ENCODE results near the gene GOLPH3. TPM values are rescaled to one million over a fixed set of nuclear protein-coding genes. Genes with fewer than 3 reads are reported as not detected.
A peak's percentile ranks its signal among the peaks of the same experiment; 100 is the strongest.

Gene GOLPH3
- total RNA-seq, 1 experiment from 2014 or later: 46.2 TPM

- H3K4me1 ChIP-seq (ENCODE audit: insufficient read depth, low read length): peaks cover 17% of the 10 kb centered on the region
- no peak overlapping the region for H3K9ac ChIP-seq (ENCODE audit: low read length)
- no peaks in the 10 kb centered on the region for H3K9me3 ChIP-seq (ENCODE audit: low read length)
- no peaks in the 10 kb centered on the region for H4K20me1 ChIP-seq (ENCODE audit: low read length)
- BruUV-seq (replicated peaks): no TSS peak
- no peak overlapping the region for H3K27ac ChIP-seq (ENCODE audit: low read length)
- ATAC-seq (no peak), DNase-seq (no peak)
- intact Hi-C loops (cut with micrococcal nuclease): no loop called here
- H3K4me3 ChIP-seq (ENCODE audit: low read length): no peak overlapping the region
- H3K36me3 ChIP-seq (ENCODE audit: low read depth, low read length): no peaks in the 10 kb centered on the region
- no peaks in the 10 kb centered on the region for H3K9me2 ChIP-seq (replicated peaks; ENCODE audit: low read length)
- no peak for TF ChIP-seq EZH2phosphoT487 (IDR thresholded peaks at IDR 0.05; ENCODE audit: borderline replicate concordance, low read length)
- TF ChIP-seq, protein P1, sequence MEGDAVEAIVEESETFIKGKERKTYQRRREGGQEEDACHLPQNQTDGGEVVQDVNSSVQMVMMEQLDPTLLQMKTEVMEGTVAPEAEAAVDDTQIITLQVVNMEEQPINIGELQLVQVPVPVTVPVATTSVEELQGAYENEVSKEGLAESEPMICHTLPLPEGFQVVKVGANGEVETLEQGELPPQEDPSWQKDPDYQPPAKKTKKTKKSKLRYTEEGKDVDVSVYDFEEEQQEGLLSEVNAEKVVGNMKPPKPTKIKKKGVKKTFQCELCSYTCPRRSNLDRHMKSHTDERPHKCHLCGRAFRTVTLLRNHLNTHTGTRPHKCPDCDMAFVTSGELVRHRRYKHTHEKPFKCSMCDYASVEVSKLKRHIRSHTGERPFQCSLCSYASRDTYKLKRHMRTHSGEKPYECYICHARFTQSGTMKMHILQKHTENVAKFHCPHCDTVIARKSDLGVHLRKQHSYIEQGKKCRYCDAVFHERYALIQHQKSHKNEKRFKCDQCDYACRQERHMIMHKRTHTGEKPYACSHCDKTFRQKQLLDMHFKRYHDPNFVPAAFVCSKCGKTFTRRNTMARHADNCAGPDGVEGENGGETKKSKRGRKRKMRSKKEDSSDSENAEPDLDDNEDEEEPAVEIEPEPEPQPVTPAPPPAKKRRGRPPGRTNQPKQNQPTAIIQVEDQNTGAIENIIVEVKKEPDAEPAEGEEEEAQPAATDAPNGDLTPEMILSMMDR (conservative IDR thresholded peaks at IDR 0.05; ENCODE audit: low read depth, low read length): no peak
- no peak for TF ChIP-seq EZH2 (IDR thresholded peaks at IDR 0.05; ENCODE audit: low read length, unreplicated experiment)
- H3F3A ChIP-seq (ENCODE audit: low read length, unreplicated experiment): peaks cover 7% of the 10 kb centered on the region
- H3K4me2 ChIP-seq (ENCODE audit: low read length): no peak overlapping the region
- ChIA-PET CTCF (no interaction called here), POLR2A (ENCODE audit: unreplicated experiment) (no interaction called here)
- H3K27me3 ChIP-seq (ENCODE audit: low read length): no peaks in the 10 kb centered on the region
- H2AFZ ChIP-seq (ENCODE audit: low read length): no peak overlapping the region
- no peaks in the 10 kb centered on the region for H3K79me2 ChIP-seq (ENCODE audit: low read length)
These were observed 21.1 kb upstream of the GOLPH3 start for GRCh38 chr5:32195265-32195664.

- no peaks in the 10 kb centered on the region for H4K20me1 ChIP-seq (ENCODE audit: low read length)
- H3K27me3 ChIP-seq (ENCODE audit: low read length): no peaks in the 10 kb centered on the region
- no peaks in the 10 kb centered on the region for H3K79me2 ChIP-seq (ENCODE audit: low read length)
- intact Hi-C loops (cut with micrococcal nuclease): loop anchor here (2.0 kb wide), 1 partner anchor 19 kb away; the partner anchor contains the start of gene GOLPH3
- no peaks in the 10 kb centered on the region for H3F3A ChIP-seq (ENCODE audit: low read length, unreplicated experiment)
- CTCF ChIA-PET: no interaction called here
- POLR2A ChIA-PET (ENCODE audit: unreplicated experiment): interaction anchor here (0.5 to 0.7 kb wide), 2 partner anchors 234 to 333 kb away, joined by 3 read pairs; no protein-coding TSS in a partner anchor
- peak overlapping the region; percentile 69 for H3K4me2 ChIP-seq (ENCODE audit: low read length)
- BruUV-seq (replicated peaks): no TSS peak
- no peak overlapping the region for H3K27ac ChIP-seq (ENCODE audit: low read length)
- ATAC-seq: peak; percentile 89
- H3K4me1 ChIP-seq (ENCODE audit: insufficient read depth, low read length): peaks cover 10% of the 10 kb centered on the region; the same call in 1 of the 2 replicates
- H3K4me3 ChIP-seq (ENCODE audit: low read length): peak overlapping the region; percentile 52
- H3K9me3 ChIP-seq (ENCODE audit: low read length): no peaks in the 10 kb centered on the region
- H3K9me2 ChIP-seq (replicated peaks; ENCODE audit: low read length): no peaks in the 10 kb centered on the region
- no peak overlapping the region for H3K9ac ChIP-seq (ENCODE audit: low read length)
- TF ChIP-seq EZH2 (IDR thresholded peaks at IDR 0.05; ENCODE audit: low read length, unreplicated experiment) (no peak), EZH2phosphoT487 (IDR thresholded peaks at IDR 0.05; ENCODE audit: borderline replicate concordance, low read length) (no peak)
- TF ChIP-seq, protein P1 (conservative IDR thresholded peaks at IDR 0.05; ENCODE audit: low read depth, low read length): no peak
- no peaks in the 10 kb centered on the region for H3K36me3 ChIP-seq (ENCODE audit: low read depth, low read length)
- peak; percentile 85 for DNase-seq
- peak overlapping the region; percentile 43 for H2AFZ ChIP-seq (ENCODE audit: low read length)
These were observed 19.5 kb upstream of the GOLPH3 start for GRCh38 chr5:32193591-32193990.

- no peaks in the 10 kb centered on the region for H4K20me1 ChIP-seq (ENCODE audit: low read length)
- no peaks in the 10 kb centered on the region for H3K9me2 ChIP-seq (replicated peaks; ENCODE audit: low read length)
- H3K4me1 ChIP-seq (ENCODE audit: insufficient read depth, low read length): peaks cover 10% of the 10 kb centered on the region; the same call in 1 of the 2 replicates
- intact Hi-C loops (cut with micrococcal nuclease): no loop called here
- ATAC-seq: no peak
- no peak for DNase-seq
- no peaks in the 10 kb centered on the region for H3K79me2 ChIP-seq (ENCODE audit: low read length)
- TF ChIP-seq, protein P1 (conservative IDR thresholded peaks at IDR 0.05; ENCODE audit: low read depth, low read length): no peak
- no peak for TF ChIP-seq EZH2phosphoT487 (IDR thresholded peaks at IDR 0.05; ENCODE audit: borderline replicate concordance, low read length)
- no peak for TF ChIP-seq EZH2 (IDR thresholded peaks at IDR 0.05; ENCODE audit: low read length, unreplicated experiment)
- no peak overlapping the region for H3K27ac ChIP-seq (ENCODE audit: low read length)
- no peaks in the 10 kb centered on the region for H3F3A ChIP-seq (ENCODE audit: low read length, unreplicated experiment)
- no peak overlapping the region for H3K4me3 ChIP-seq (ENCODE audit: low read length)
- H3K4me2 ChIP-seq (ENCODE audit: low read length): no peak overlapping the region
- H3K9me3 ChIP-seq (ENCODE audit: low read length): peaks cover 5% of the 10 kb centered on the region
- no peaks in the 10 kb centered on the region for H3K27me3 ChIP-seq (ENCODE audit: low read length)
- ChIA-PET POLR2A (ENCODE audit: unreplicated experiment) (no interaction called here), CTCF (interaction anchor here (0.7 kb wide), 1 partner anchor 43 kb away, joined by 3 read pairs; no protein-coding TSS in a partner anchor)
- H3K36me3 ChIP-seq (ENCODE audit: low read depth, low read length): no peaks in the 10 kb centered on the region
- no TSS peak for BruUV-seq (replicated peaks)
- H3K9ac ChIP-seq (ENCODE audit: low read length): no peak overlapping the region
- no peak overlapping the region for H2AFZ ChIP-seq (ENCODE audit: low read length)
These were observed 16.0 kb upstream of the GOLPH3 start for GRCh38 chr5:32190095-32190494.

Data from PC-3 (cell line).